Aorta (tissue), 5 donors: ENCODE measurements around the gene THTPA. TPM values are rescaled to one million over a fixed set of nuclear protein-coding genes. Genes with fewer than 3 reads are reported as not detected.
"Not testable (repeated sequence)": the region's sequence is repeated elsewhere in the genome, so short reads cannot be mapped to it uniquely, and the experiment has no call there.

Source experiments
- ATAC-seq: fragments of 200-7000 bp; cut with Tn5 transposase; one replicate; pipeline ENCODE4 v1.9.1; 2022; ENCODE audit warnings: moderate library complexity; ENCODE audit not compliant: low FRiP score
- DNase-seq, 2 donors: peaks; one replicate each; pipeline ENCODE4 v3.0.0-alpha.2; 2020
- H3K27ac ChIP-seq, 2 donors: one replicate each; pipeline ENCODE4 v1.5.1; 2013; ENCODE audit warnings: low read length in 2 of 2, mild to moderate bottlenecking in 2 of 2, moderate library complexity in 2 of 2, control low read depth in 1 of 2, inconsistent platforms in 1 of 2, low read depth in 1 of 2
- H3K27me3 ChIP-seq, 2 donors: one replicate each; pipeline ENCODE4 v1.6.1; 2013; ENCODE audit warnings: control low read depth in 1 of 2, low read length in 1 of 2, mild to moderate bottlenecking in 1 of 2, moderate library complexity in 1 of 2; ENCODE audit not compliant: insufficient read depth in 2 of 2, control insufficient read depth in 1 of 2
- H3K36me3 ChIP-seq, 2 donors: one replicate each; pipeline ENCODE4 v1.6.1; 2013; ENCODE audit warnings: control low read depth in 1 of 2, low read length in 1 of 2, mild to moderate bottlenecking in 1 of 2; ENCODE audit not compliant: insufficient read depth in 2 of 2, control insufficient read depth in 1 of 2
- H3K4me1 ChIP-seq, 2 donors: one replicate each; pipeline ENCODE4 v1.6.1; 2013; ENCODE audit warnings: low read length in 2 of 2, control low read depth in 1 of 2, mild to moderate bottlenecking in 1 of 2, moderate library complexity in 1 of 2; ENCODE audit not compliant: insufficient read depth in 2 of 2, control insufficient read depth in 1 of 2
- H3K4me3 ChIP-seq, 2 donors: one replicate each; pipeline ENCODE4 v1.5.1; 2013; ENCODE audit warnings: low read length in 2 of 2, control low read depth in 1 of 2, mild to moderate bottlenecking in 1 of 2
- H3K9me3 ChIP-seq: one replicate; pipeline ENCODE4 v1.6.1; 2013; ENCODE audit warnings: mild to moderate bottlenecking, low read length; ENCODE audit not compliant: control insufficient read depth
- WGBS, 2 donors: extraction: QIAGEN DNeasy Blood & Tissue Kit; methylation state at CpG; one replicate each; pipeline ENCODE4 v1.1.7; 2013; 5-methylcytosine and 5-hydroxymethylcytosine counted together
- intact Hi-C, 2 donors: fragments of 100-400 bp; cut with DNase I; formaldehyde crosslinking; loops; one replicate each; pipeline versions ENCODE4 v1.14.2 to v1.15.0; 2022
- polyA plus RNA-seq, 2 donors: library from polyadenylated mRNA; stranded (reverse); fragments of 200-250 nt; gene quantifications; one replicate each; pipeline ENCODE4 v1.2.3, GENCODE V29; 2013
- total RNA-seq, 2 donors: library from RNA; stranded (reverse); fragmentation: NEBNext Ultra II Directional; extraction: Animal tissue kit (Norgen Biotek cat#: 25700); gene quantifications; one replicate each; pipeline ENCODE4 v1.2.1, GENCODE V29; 2021
- donor health status: healthy with polysubstance abuse.
- donor health status: Bipolar disorder and iron deficiency.
- donor health status: DM: no; HTN: no; CAD: no.
- donor health status: DM: no; HTN: no; CAD: no.
- donor health status: DM: yes; HTN: yes; CAD: no.

THTPA gene
- total and polyA plus RNA-seq, 4 donors, result 13.0 to 24.0 (median 13.8) TPM

DNA sequence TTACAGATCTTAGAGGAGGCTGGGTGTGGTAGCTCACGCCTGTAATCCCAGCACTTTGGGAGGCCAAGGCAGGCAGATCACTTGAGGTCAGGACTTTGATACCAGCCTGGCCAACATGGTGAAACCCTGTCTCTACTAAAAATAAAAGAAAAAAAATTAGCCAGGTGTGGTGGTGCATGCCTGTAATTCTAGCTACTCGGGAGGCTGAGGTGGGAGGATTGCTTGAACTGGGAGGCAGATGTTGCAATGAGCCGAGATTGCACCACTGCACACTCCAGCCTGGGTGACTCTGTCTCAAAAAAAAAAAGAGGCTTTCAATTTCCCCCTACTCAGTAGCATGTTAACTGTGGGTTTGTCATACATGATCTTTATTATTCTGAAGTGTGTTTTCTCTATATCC is 38.1 kb downstream of the THTPA start:
- H3K4me3 ChIP-seq, H3K4me1 ChIP-seq, H3K27ac ChIP-seq, H3K36me3 ChIP-seq, intact Hi-C loops, H3K27me3 ChIP-seq, ATAC-seq, DNase-seq, H3K9me3 ChIP-seq: not testable (repeated sequence)
- WGBS, 2 donors, result 79 to 81% methylated on average over 3 of the region's 3 CpGs

GRCh38 chr14:23600322-23600707 is 44.2 kb downstream of the THTPA start:
- intact Hi-C loops, result no loop called here
- WGBS, 2 donors, result 35 to 85% methylated on average over 2 of the region's 2 CpGs
- DNase-seq, result no peak

GRCh38 chr14:23600806-23601205 is 44.7 kb downstream of the THTPA start:
- ATAC-seq, result no peak

More at GRCh38 chr14:23600322-23600707, 44.2 kb downstream of the THTPA start:
- H3K4me3 ChIP-seq, result no peak overlapping the region
- no peaks in the 10 kb centered on the region for H3K4me1 ChIP-seq
- no peak for ATAC-seq
- no peaks in the 10 kb centered on the region for H3K27me3 ChIP-seq
- no peak overlapping the region for H3K27ac ChIP-seq
- H3K36me3 ChIP-seq, result no peaks in the 10 kb centered on the region
- no peaks in the 10 kb centered on the region for H3K9me3 ChIP-seq

DNA sequence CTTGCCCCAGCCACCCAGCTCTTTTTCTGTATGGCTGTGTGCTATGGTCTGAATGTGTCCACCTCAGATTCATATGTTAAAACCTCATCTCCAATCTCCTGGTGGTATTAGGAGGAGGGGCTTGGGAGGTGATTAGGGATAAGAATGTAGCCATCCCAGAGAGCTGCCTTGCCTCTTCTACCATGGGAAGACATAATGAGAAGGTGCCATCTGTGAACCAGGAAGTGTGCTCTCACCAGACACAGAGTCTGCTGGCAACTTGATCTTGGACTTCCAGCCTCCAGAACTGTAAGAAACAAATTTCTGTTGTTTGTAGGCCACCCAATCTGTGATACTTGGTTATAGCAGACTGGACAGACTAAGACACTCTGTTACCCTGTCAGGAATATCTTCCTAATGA is 45.4 kb downstream of the THTPA start:
- no peaks in the 10 kb centered on the region for H3K27me3 ChIP-seq
- intact Hi-C loops, result no loop called here
- ATAC-seq (no peak), DNase-seq (no peak)
- H3K36me3 ChIP-seq, result no peaks in the 10 kb centered on the region
- no peak overlapping the region for H3K27ac ChIP-seq
- H3K4me1 ChIP-seq, result no peaks in the 10 kb centered on the region
- no peak overlapping the region for H3K4me3 ChIP-seq
- no peaks in the 10 kb centered on the region for H3K9me3 ChIP-seq

More at GRCh38 chr14:23600806-23601205, 44.7 kb downstream of the THTPA start:
- Histone ChIP-seq H3K27ac (no peak overlapping the region), H3K4me1 (no peaks in the 10 kb centered on the region), H3K4me3 (no peak overlapping the region), H3K27me3 (no peaks in the 10 kb centered on the region), H3K9me3 (no peaks in the 10 kb centered on the region), H3K36me3 (no peaks in the 10 kb centered on the region)
- 92 to 97% methylated on average over 1 of the region's 1 CpG for WGBS, 2 donors
- intact Hi-C loops, result no loop called here
- DNase-seq, result no peak

DNA sequence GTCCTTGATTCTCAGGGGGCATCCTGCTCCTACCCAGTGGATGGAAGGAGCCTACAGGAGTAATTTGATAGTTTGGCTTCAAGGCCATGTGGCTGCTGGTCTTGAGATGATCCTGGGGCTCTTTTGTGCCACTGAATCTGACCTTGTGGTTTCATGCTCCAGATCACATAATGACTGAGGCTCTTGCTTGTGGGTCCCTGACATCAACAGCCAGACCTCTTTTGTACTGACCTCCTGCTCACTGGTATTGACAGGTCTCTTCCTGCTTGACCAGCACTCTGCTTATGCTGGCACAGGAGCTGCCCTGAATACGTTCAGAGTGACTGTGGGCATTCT is 45.7 kb downstream of the THTPA start:
- intact Hi-C loops, result no loop called here
- WGBS, 2 donors, result 31 to 44% methylated on average over 1 of the region's 1 CpG
- Histone ChIP-seq H3K4me1 (no peaks in the 10 kb centered on the region), H3K9me3 (no peaks in the 10 kb centered on the region), H3K36me3 (no peaks in the 10 kb centered on the region), H3K27ac (no peak overlapping the region), H3K4me3 (no peak overlapping the region), H3K27me3 (no peaks in the 10 kb centered on the region)
- DNase-seq (no peak), ATAC-seq (no peak)

DNA sequence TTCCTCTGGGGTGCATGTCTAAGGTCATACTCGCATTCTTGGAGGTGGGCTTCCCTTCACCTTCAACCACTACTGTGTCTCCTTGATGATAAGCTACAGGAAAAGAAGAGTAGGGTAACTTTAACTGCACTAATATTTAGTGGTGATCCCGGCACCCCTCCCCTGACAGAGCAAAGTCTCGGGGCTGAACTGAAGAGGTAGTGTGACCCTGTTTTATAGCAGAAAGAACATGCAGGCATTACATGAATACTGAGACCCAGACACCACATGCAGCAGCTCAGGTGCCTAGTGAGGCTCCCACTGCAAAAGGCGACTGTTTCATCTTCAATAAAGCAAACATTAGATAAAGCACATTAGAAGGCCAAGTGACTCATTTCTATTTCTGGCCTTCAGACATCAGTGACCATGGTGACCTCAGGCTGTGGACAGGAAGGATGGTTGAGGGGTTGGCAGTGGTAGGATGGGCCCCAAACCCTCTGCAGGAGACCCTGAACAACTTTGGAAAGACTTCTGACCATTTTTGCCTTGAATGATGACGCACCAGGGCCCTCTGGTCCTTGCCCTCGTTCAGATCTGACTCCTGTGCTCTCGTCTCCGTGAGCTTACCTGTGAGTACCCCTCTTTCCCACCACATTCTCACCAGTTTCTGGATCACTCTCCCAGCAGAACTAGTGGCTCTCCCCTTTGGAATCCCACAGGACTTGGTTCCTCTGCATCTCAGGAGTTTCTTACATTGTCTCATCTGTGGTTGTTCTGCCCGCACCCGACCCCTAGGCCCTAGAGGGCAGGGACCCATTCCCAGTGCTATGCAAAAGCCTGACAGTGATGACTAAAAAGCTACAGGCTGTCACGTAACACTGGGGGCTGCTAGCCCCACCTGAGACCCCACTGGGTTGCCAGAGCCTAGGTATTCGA is 46.4 kb downstream of the THTPA start:
- no peak overlapping the region for H3K27ac ChIP-seq
- H3K9me3 ChIP-seq, result no peaks in the 10 kb centered on the region
- intact Hi-C loops, result no loop called here
- H3K4me1 ChIP-seq, result no peaks in the 10 kb centered on the region
- no peaks in the 10 kb centered on the region for H3K27me3 ChIP-seq
- DNase-seq, result no peak
- no peaks in the 10 kb centered on the region for H3K36me3 ChIP-seq
- 81 to 84% methylated on average over 12 of the region's 12 CpGs for WGBS, 2 donors
- no peak overlapping the region for H3K4me3 ChIP-seq
- ATAC-seq, result no peak

DNA sequence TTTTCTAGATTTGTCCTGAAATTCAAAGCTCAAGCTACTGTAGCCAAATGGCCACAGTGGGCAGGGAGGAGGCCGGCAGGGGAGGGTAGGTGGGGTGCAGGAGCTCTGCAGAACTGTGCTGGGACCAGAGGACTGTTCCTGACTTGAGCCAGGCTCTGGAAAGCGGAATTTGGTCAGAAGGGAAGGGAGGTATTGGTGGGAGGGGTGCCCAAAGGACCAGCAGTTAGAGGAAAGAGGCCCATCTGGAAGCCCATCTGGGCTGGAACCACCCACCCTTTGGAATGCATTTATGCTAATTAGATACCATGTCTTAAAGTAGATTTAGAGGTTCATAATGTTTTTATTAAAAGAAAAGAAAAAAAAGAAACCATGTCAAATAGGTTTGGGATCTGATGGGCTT is 47.0 kb downstream of the THTPA start:
- Histone ChIP-seq H3K27ac (no peak overlapping the region), H3K36me3 (no peaks in the 10 kb centered on the region), H3K4me3 (no peak overlapping the region), H3K4me1 (no peaks in the 10 kb centered on the region), H3K9me3 (no peaks in the 10 kb centered on the region), H3K27me3 (no peaks in the 10 kb centered on the region)
- DNase-seq, result no peak
- 69 to 77% methylated on average over 2 of the region's 2 CpGs for WGBS, 2 donors
- ATAC-seq, result no peak
- intact Hi-C loops, result no loop called here

- WGBS, 2 donors, result 58 to 59% methylated on average over 2 of the region's 2 CpGs
- Histone ChIP-seq H3K9me3 (no peaks in the 10 kb centered on the region), H3K27ac (no peak overlapping the region), H3K36me3 (no peaks in the 10 kb centered on the region), H3K4me3 (no peak overlapping the region), H3K4me1 (no peaks in the 10 kb centered on the region), H3K27me3 (no peaks in the 10 kb centered on the region)
- DNase-seq (no peak), ATAC-seq (no peak)
- intact Hi-C loops, result no loop called here
These were observed 48.1 kb downstream of the THTPA start for GRCh38 chr14:23604148-23604547.

DNA sequence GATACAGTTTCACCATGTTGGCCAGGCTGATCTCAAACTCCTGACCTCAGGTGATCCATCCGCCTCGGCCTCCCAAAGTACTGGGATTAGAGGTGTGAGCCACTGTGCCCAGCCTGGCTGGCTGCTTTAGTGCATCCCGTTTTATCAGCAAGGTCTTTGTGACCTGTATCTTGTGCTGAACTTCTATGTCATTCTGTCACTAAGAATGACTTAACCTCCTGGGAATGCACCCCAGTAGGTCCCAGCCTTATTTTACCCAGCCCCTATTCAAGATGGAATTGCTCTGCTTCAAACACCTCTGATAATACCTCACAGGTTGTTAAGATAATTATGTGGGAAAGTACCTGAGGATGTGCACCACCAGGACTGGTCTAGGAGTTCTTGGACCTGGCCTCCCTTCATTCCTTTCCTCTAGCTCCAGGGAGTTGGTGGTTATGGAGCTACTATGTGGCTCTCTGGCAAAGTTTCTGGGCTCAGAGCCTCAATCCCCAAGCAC is 48.7 kb downstream of the THTPA start:
- Histone ChIP-seq H3K27ac (no peak overlapping the region), H3K4me3 (no peak overlapping the region), H3K9me3 (no peaks in the 10 kb centered on the region), H3K36me3 (no peaks in the 10 kb centered on the region), H3K27me3 (no peaks in the 10 kb centered on the region), H3K4me1 (no peaks in the 10 kb centered on the region)
- no peak for ATAC-seq
- intact Hi-C loops, result no loop called here
- 78 to 79% methylated on average over 3 of the region's 3 CpGs for whole genome bisulfite sequencing, 2 donors
- no peak for DNase-seq
